GM18499 (cell line): ENCODE measurements around the gene RFX7.
"Not testable (repeated sequence)": the region's sequence is repeated elsewhere in the genome, so short reads cannot be mapped to it uniquely, and the experiment has no call there.

Experiments
- ATAC-seq: cut with Tn5 transposase; IDR thresholded peaks from one replicate; pipeline ENCODE4 v1.9.1; 2021; ENCODE audit warnings: moderate number of reproducible peaks; ENCODE audit not compliant: insufficient read depth, unreplicated experiment

Gene RFX7

GRCh38 chr15:56243163-56244037 is at the start of gene RFX7:
Gene RFX7, minus strand, starts transcription at chr15:56243879. Its CDS starts 594 bp downstream, at chr15:56243285.
- no peak for ATAC-seq

GRCh38 chr15:56292546-56293316 is 49.1 kb upstream of the RFX7 start:
- no peak for ATAC-seq

GRCh38 chr15:56291741-56292140 is 48.1 kb upstream of the RFX7 start:
- no peak for ATAC-seq

GRCh38 chr15:56286213-56286612 is 42.5 kb upstream of the RFX7 start:
- no peak for ATAC-seq

- ATAC-seq: no peak
Measured at GRCh38 chr15:56281145-56281544, 37.5 kb upstream of the RFX7 start.

GRCh38 chr15:56273724-56274123 is 30.0 kb upstream of the RFX7 start:
- ATAC-seq: no peak

GRCh38 chr15:56272454-56272853 is 28.8 kb upstream of the RFX7 start:
- ATAC-seq: no peak

GRCh38 chr15:56266465-56266864 is 22.8 kb upstream of the RFX7 start:
- not testable (repeated sequence) for ATAC-seq

- no peak for ATAC-seq
Measured at GRCh38 chr15:56261854-56262509, 18.3 kb upstream of the RFX7 start.

GRCh38 chr15:56257306-56257705 is 13.6 kb upstream of the RFX7 start:
- not testable (repeated sequence) for ATAC-seq

- no peak for ATAC-seq
Measured at GRCh38 chr15:56254265-56254664, 10.6 kb upstream of the RFX7 start.

- no peak for ATAC-seq
Measured at GRCh38 chr15:56252386-56252785, 8.7 kb upstream of the RFX7 start.

- no peak for ATAC-seq
Measured at GRCh38 chr15:56251315-56252095, 7.8 kb upstream of the RFX7 start.

- ATAC-seq: no peak
Measured at GRCh38 chr15:56250626-56251025, 6.9 kb upstream of the RFX7 start.

GRCh38 chr15:56249092-56249491 is 5.4 kb upstream of the RFX7 start:
- ATAC-seq: no peak

- no peak for ATAC-seq
Measured at GRCh38 chr15:56248311-56248992, 4.8 kb upstream of the RFX7 start.

- ATAC-seq: no peak
Measured at GRCh38 chr15:56247266-56247665, 3.6 kb upstream of the RFX7 start.

- peak; percentile 46 for ATAC-seq
Measured at GRCh38 chr15:56245871-56246814, 2.5 kb upstream of the RFX7 start.
